HT1080 (cell line): Measurements from ENCODE around the gene HERC5. TPM values are rescaled to one million over a fixed set of nuclear protein-coding genes. Genes with fewer than 3 reads are reported as not detected.
"Not testable (repeated sequence)": the region's sequence is repeated elsewhere in the genome, so short reads cannot be mapped to it uniquely, and the experiment has no call there.

Experiments used
- DNase-seq: peaks from one replicate; pipeline ENCODE4 v3.0.0-alpha.2; 2015; ENCODE audit warnings: low read depth
- polyA plus RNA-seq, 2 experiments: library from polyadenylated mRNA; depleted of rRNA; stranded (reverse); fragments of >200 nt; gene quantifications; 2 replicates each; pipeline ENCODE4 v1.2.3, GENCODE V29; 2015
- total RNA-seq: library from RNA; depleted of rRNA; stranded (reverse); fragments of >200 nt; shearing (Covaris generic); gene quantifications from 2 replicates; pipeline ENCODE4 v1.2.3, GENCODE V29; 2014; rRNA removed

Gene HERC5
- 0.20 and 0.95 TPM in 2 replicates for total RNA-seq
- 0.62 and 0.72 TPM in 2 replicates for polyA plus RNA-seq (2015; cell fraction: cytosol; rRNA removed)
- 1.4 and 1.5 TPM in 2 replicates for polyA plus RNA-seq (2015; cell fraction: nucleus; rRNA removed)

GRCh38 chr4:88456670-88457306, at the start of gene HERC5:
TSS of gene HERC5 (plus strand) at chr4:88457119. CDS start at chr4:88457270, 151 bp downstream.
- DNase-seq: peak; percentile 88

- no peak for DNase-seq
Measured at GRCh38 chr4:88409206-88409605, 47.7 kb upstream of the HERC5 start.

- DNase-seq: no peak
Measured at GRCh38 chr4:88409789-88410188, 47.1 kb upstream of the HERC5 start.

- DNase-seq: no peak
Measured at GRCh38 chr4:88411491-88412096, 45.3 kb upstream of the HERC5 start.

- no peak for DNase-seq
Measured at GRCh38 chr4:88413801-88414200, 43.1 kb upstream of the HERC5 start.

- DNase-seq: no peak
Measured at GRCh38 chr4:88414755-88415154, 42.2 kb upstream of the HERC5 start.

GRCh38 chr4:88415982-88416381, 40.9 kb upstream of the HERC5 start:
- DNase-seq: no peak

- no peak for DNase-seq
Measured at GRCh38 chr4:88418411-88418810, 38.5 kb upstream of the HERC5 start.

- no peak for DNase-seq
Measured at GRCh38 chr4:88419874-88420273, 37.0 kb upstream of the HERC5 start.

- DNase-seq: no peak
Measured at GRCh38 chr4:88420844-88421243, 36.1 kb upstream of the HERC5 start.

- no peak for DNase-seq
Measured at GRCh38 chr4:88422403-88422802, 34.5 kb upstream of the HERC5 start.

- peak; percentile 4 for DNase-seq
Measured at GRCh38 chr4:88429401-88429800, 27.5 kb upstream of the HERC5 start.

GRCh38 chr4:88435987-88436693, 20.8 kb upstream of the HERC5 start:
- no peak for DNase-seq

GRCh38 chr4:88437873-88438272, 19.0 kb upstream of the HERC5 start:
- not testable (repeated sequence) for DNase-seq

- no peak for DNase-seq
Measured at GRCh38 chr4:88439161-88439760, 17.7 kb upstream of the HERC5 start.

- no peak for DNase-seq
Measured at GRCh38 chr4:88440146-88440545, 16.8 kb upstream of the HERC5 start.

GRCh38 chr4:88441696-88442095, 15.2 kb upstream of the HERC5 start:
- no peak for DNase-seq

GRCh38 chr4:88442689-88443191, 14.2 kb upstream of the HERC5 start:
- DNase-seq: peak; percentile 13

GRCh38 chr4:88443486-88443885, 13.4 kb upstream of the HERC5 start:
- no peak for DNase-seq

GRCh38 chr4:88445252-88445651, 11.7 kb upstream of the HERC5 start:
- no peak for DNase-seq

GRCh38 chr4:88446124-88446523, 10.8 kb upstream of the HERC5 start:
- DNase-seq: peak; percentile 37
